ENCODE results near the gene GDPD3.
"Not testable (repeated sequence)": the region's sequence is repeated elsewhere in the genome, so short reads cannot be mapped to it uniquely, and the experiment has no call there.

GDPD3 gene, protein sequence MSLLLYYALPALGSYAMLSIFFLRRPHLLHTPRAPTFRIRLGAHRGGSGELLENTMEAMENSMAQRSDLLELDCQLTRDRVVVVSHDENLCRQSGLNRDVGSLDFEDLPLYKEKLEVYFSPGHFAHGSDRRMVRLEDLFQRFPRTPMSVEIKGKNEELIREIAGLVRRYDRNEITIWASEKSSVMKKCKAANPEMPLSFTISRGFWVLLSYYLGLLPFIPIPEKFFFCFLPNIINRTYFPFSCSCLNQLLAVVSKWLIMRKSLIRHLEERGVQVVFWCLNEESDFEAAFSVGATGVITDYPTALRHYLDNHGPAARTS

GRCh38 chr16:30113031-30113710, at the start of gene GDPD3:
TSS of gene GDPD3 (minus strand) at chr16:30113537. CDS start at chr16:30113478, 59 bp downstream.
- DNase-seq, result no peak

- DNase-seq, result no peak
Observed at GRCh38 chr16:30157214-30157613, 43.9 kb upstream of the GDPD3 start.

DNA sequence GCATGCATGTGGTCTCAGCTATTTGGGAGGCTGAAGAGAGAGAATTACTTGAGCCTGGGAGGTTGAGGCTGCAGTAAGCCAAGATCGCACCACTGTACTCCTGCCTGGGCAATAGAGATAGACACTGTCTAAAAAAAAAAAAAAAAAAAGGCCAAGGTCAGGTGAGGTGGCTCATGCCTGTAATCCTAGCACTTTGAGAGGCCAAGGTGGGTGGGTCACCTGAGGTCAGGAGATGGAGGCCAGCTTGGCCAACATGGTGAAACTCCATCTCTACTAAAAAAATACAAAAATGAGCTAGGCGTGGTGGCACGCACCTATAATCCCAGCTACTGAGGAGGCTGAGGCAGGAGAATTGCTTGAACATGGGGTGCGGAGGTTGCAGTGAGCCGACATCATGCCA, 41.9 kb upstream of the GDPD3 start:
- no peak for DNase-seq

DNA sequence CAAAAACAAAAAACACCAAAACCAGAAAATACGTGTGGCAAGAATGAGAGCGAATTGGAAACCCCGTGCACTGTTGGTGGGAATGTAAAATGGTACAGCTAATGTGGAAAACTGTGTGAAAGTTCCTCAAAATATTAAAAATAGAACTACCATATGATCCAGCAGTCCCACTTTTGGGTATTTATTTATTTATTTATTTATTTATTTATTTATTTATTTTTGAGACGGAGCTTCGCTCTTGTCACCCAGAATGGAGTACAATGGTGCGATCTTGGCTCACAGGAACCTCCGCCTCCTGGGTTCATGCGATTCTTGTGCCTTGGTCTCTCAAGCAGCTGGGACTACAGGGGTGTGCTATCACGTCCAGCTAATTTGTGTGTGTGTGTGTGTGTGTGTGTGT, 39.2 kb upstream of the GDPD3 start:
- DNase-seq, result no peak

DNA sequence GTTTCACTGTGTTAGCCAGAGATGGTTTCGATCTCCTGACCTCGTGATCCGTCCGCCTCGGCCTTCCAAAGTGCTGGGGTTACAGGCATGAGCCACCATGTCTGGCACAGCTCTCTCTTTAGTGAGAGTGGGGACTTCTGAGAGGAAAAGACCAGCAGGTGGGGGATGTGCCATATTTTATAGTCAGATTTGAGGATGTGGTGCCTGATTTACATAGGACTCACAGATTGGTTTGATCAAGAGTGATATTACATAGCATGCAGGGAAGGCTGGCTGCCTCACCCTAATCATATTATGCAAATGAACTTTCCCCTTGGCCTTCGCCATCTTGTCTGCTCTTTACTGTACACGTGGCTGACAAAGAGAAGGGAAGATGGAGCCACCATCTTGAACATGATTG, 37.8 kb upstream of the GDPD3 start:
- DNase-seq, result no peak

DNA sequence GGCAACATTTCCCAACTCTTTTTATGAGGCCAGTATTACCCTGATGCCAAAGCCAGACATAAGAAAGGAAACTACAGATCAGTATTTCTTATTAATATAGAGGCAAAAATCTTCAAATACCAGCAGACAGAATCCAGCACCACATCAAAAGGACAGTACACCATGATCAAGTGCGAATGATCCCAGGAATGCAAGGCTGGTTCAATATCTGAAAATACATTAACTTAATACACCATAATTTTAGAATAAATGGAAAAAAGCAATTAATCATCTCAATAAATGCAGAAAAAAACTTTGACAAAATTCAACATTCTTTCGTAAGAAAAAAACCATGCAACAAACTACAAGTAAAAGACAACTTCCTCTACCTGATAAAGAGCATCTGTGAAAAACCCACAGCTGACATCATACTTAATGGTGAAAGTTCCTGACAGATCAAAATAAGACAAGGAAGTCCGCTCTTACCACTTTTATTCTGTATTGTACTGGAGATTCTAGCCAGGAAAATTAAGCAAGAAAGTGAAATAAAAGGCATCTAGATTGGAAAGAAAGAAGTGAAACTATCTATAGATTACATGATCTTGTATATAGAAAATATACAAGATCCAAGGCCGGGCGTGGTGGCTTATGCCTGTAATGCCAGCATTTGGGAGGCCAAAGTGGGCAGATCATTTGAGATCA, 36.1 kb upstream of the GDPD3 start:
- DNase-seq, result no peak

- no peak for DNase-seq
Observed at GRCh38 chr16:30147843-30148510, 34.6 kb upstream of the GDPD3 start.

- no peak for DNase-seq
Observed at GRCh38 chr16:30145657-30146056, 32.3 kb upstream of the GDPD3 start.

DNA sequence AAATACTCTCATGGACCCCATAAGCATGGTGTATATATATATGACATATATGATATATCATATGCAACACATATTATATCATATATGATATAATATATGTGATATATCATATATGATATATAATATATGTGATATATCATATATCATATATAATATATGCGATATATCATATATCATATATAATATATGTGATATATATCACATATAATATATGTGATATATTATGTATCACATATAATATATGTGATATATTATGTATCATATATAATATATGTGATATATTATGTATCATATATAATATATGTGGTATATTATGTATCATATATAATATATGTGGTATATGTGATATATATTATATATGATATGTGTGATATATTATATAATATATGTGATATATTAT, 31.6 kb upstream of the GDPD3 start:
- no peak for DNase-seq

DNA sequence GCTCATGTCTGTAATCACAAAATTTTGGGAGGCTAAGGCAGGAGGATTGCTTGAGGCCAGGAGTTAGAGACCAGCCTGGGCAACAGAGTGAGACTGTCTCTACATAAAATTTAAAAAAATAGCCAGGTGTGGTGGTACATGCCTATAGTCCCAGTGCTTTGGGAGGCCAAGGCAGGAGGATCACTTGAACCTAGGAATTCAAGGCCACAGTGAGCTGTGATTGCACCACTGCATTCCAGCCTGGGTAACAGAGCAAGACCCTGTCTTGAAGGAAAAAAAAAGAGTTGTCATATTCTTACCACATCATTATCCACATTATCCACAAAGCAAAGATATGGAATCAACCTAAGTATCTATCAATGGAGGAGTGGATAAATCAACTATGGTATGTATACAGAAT, 30.7 kb upstream of the GDPD3 start:
- DNase-seq, result no peak

DNA sequence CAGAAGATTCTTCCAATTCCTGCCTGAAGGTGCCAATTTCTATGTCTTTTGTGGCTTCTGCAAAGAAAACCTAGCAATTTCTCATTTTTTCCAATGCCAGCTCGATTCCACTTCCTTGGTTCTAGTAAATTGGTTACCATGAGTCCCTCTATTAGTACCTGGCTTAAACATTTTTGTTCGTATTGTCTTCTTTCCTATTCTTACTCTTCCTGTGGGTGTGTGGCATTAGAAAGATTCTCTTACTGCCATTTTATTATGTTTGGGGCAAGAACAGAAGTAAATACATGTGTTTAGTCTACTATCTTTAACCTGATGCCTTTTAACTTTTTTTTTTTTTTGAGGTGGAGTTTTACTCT, 30.0 kb upstream of the GDPD3 start:
- no peak for DNase-seq

- no peak for DNase-seq
Observed at GRCh38 chr16:30142672-30143346, 29.5 kb upstream of the GDPD3 start.

GRCh38 chr16:30141750-30142149, 28.4 kb upstream of the GDPD3 start:
- DNase-seq, result no peak

- no peak for DNase-seq
Observed at GRCh38 chr16:30139583-30140481, 26.5 kb upstream of the GDPD3 start.

DNA sequence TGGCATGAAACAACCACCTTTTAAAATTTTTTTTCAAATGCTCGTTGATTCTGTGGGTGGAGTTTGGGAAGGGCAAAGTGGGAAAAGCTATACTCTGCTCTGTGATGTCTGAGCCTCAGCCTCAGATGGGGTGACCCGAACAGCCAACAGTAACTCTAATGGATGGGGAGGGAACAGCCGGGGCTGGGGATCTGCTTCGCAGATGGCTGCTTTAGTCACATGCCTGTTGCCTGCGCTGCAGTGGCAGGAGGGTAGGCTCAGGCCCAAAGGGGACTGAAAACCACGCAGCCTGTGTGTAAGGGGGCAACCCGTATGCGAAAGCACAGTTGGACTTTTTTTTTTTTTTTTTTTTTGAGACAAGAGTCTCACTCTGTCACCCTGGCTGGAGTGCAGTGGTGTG, 24.6 kb upstream of the GDPD3 start:
- DNase-seq, result peak in 8 of 51 donors; percentile 3 to 28 (median 6)

DNA sequence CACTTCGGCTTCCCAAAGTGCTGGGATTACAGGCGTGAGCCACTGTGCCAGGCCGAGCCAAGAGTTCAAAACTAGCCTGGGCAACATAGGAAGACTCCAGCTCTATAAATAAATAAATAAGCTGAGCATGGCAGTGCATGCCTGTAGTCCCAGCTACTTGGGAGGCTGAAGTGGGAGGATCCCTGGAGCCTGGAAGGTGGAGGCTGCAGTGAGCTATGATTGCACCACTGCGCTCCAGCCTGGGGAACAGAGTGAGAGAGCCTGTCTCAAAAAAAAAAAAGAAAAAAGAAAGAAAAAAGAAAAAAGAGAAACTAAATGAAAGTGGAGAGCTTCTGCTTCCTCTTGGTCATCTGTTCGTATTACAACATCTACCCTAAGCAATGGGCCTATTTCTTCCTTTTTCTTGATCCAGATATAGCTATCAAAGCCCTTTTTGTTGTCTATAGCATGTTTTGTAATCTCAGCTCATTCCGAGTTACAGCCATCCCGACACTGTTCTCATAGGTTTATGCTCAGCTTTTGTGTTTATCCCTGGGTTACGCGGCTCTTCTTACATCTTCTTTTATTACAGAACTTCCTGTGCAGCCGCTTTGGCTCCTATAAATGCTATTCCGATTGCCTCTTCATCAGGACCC, 23.8 kb upstream of the GDPD3 start:
- DNase-seq, result no peak

DNA sequence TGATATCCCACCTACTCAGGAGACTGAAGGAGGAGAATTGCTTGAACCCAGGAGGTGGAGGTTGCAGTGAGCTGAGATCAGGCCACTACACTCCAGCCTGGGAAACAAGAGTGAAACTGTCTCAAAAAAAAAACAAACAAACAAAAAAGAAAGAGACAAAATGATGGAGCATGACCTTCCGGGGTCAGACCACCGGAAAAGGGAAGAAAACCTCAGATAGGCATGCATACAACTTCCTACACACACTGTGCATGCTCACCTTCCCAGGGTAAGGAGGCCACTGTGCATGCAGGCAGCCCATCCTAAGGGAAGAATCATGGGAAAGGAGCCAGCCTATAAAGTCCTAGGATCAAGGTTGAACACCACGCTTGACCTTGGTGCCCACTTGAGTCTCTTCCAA, 19.3 kb upstream of the GDPD3 start:
- no peak for DNase-seq

GRCh38 chr16:30131869-30132475, 18.6 kb upstream of the GDPD3 start:
- DNase-seq, result no peak

DNA sequence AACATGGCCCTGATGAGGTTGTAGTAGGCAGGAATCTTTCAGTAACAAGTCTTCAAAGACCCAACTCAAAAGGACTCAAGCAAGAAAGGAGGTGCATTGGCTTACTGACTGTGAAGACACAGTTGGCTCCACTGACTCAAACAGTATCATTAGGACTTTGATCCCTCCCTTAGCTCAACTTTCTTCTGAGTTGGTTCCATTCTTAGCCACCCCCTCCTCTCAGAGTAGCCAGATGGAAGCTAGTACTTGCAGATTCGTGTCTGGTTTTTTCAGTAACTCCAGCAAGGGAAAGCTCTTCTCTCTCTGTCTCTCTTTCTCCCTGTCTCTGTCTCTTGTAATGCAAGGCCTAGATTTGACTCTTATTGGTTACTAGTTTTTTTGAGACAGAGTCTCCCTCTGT, 14.7 kb upstream of the GDPD3 start:
- no peak for DNase-seq

DNA sequence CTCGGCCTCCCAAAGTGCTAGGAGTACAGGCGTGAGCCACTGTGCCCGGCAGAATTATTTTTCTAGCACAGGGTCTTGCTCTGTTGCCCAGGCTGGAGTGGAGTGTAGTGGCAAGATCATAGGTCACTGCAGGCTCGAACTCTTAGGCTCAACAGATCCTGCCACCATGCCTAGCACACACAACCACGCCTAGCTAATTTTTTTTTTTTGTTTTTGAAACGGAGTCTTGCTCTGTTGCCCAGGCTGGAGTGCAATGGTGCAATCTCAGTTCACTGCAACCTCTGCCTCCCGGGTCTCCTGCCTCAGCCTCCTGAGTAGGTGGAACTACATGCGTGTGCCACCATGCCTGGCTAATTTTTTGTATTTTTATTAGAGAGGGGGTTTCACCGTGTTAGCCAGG, 12.4 kb upstream of the GDPD3 start:
- not testable (repeated sequence) for DNase-seq
